PFSK-1 (cell line): ENCODE measurements around the gene HSPE1.

ENCODE experiments used
- FOXP2 ChIP-seq: optimal IDR thresholded peaks from 2 replicates; pipeline ENCODE3; 2011; ENCODE audit warnings: borderline replicate concordance, control low read depth, inconsistent platforms; ENCODE audit not compliant: insufficient read depth; ENCODE audit errors: extremely low read length, extremely low read depth
- POLR2AphosphoS5 ChIP-seq: IDR thresholded peaks from 2 replicates; pipeline ENCODE4 v1.6.1; 2012; ENCODE audit warnings: low read depth, mild to moderate bottlenecking, control low read depth, low read length, moderate library complexity
- REST ChIP-seq, 2 experiments: IDR thresholded peaks; 2 replicates each; pipeline versions ENCODE4 v1.6.1 to v1.8.0; 2011 to 2012; ENCODE audit warnings: low read depth in 2 of 2, low read length in 2 of 2, control low read depth in 1 of 2, inconsistent platforms in 1 of 2, mild to moderate bottlenecking in 1 of 2, moderate library complexity in 1 of 2; ENCODE audit not compliant: insufficient read depth in 1 of 2
- SIN3A ChIP-seq: IDR thresholded peaks from 2 replicates; pipeline ENCODE4 v1.6.1; 2012; ENCODE audit warnings: mild to moderate bottlenecking, low read length, moderate library complexity, borderline replicate concordance; ENCODE audit not compliant: insufficient read depth
- TAF1 ChIP-seq: IDR thresholded peaks from 2 replicates; pipeline ENCODE4 v1.6.1; 2012; ENCODE audit warnings: low read length, control low read depth, borderline replicate concordance; ENCODE audit not compliant: insufficient read depth

HSPE1 gene

GRCh38 chr2:197498937-197499593 lies 1.1 kb upstream of the HSPE1 start:
- TF ChIP-seq TAF1, result no peak
- no peak for TF ChIP-seq REST (IDR thresholded peaks at IDR 0.05; ENCODE audit: insufficient read depth in 1 of 2, low read depth in 2 of 2, low read length in 2 of 2)
- TF ChIP-seq POLR2AphosphoS5, result no peak
- TF ChIP-seq SIN3A, result no peak
- TF ChIP-seq FOXP2, result no peak

- no peak for TF ChIP-seq SIN3A
- no peak for TF ChIP-seq TAF1
- no peak for TF ChIP-seq FOXP2
- TF ChIP-seq REST (IDR thresholded peaks at IDR 0.05; ENCODE audit: insufficient read depth in 1 of 2, low read depth in 2 of 2, low read length in 2 of 2), result no peak
- no peak for TF ChIP-seq POLR2AphosphoS5
Measured at GRCh38 chr2:197500503-197501131, 438 bp downstream of the HSPE1 start.

GRCh38 chr2:197502201-197502600 lies 2.0 kb downstream of the HSPE1 start:
- no peak for TF ChIP-seq FOXP2

- no peak for TF ChIP-seq REST (IDR thresholded peaks at IDR 0.05; ENCODE audit: insufficient read depth in 1 of 2, low read depth in 2 of 2, low read length in 2 of 2)
Measured at GRCh38 chr2:197502685-197503084, 2.5 kb downstream of the HSPE1 start.

GRCh38 chr2:197504000-197504399 lies 3.8 kb downstream of the HSPE1 start:
- TF ChIP-seq SIN3A, result no peak
- no peak for TF ChIP-seq POLR2AphosphoS5
- no peak for TF ChIP-seq FOXP2
- TF ChIP-seq TAF1, result no peak
- no peak for TF ChIP-seq REST (IDR thresholded peaks at IDR 0.05; ENCODE audit: insufficient read depth in 1 of 2, low read depth in 2 of 2, low read length in 2 of 2)
